HepG2 (cell line): ENCODE measurements around the gene SOX21. TPM values are rescaled to one million over a fixed set of nuclear protein-coding genes. Genes with fewer than 3 reads are reported as not detected.

Experiments
- ATAC-seq: fragments of 200-7000 bp; cut with Tn5 transposase; 3 replicates; pipeline ENCODE4 v1.9.1; 2020; ENCODE audit warnings: mild to moderate bottlenecking, moderate library complexity
- BruUV-seq: library from RNA; stranded (reverse); fragments of 400-500 nt; replicated peaks from 2 replicates; lab custom pipeline; 2021; lab: Mats Ljungman, UMichigan
- CTCF ChIA-PET: fragments of 300-600 bp; formaldehyde crosslinking; extraction: SDS; loops from one replicate; lab custom pipeline; 2021; ENCODE audit warnings: low total read pairs, inconsistent platforms, low intra/inter-chr PET ratio; lab: Yijun Ruan, JAX
- POLR2A ChIA-PET: fragments of 350-600 bp; sonication (Branson Sonifier 250); formaldehyde crosslinking; loops from one replicate; lab custom pipeline; 2020; ENCODE audit warnings: antibody characterized with exemption, inconsistent platforms; lab: Yijun Ruan, JAX
- DNase-seq: peaks from one replicate; pipeline ENCODE4 v3.0.0-alpha.2; 2015; ENCODE audit warnings: low spot score
- FAIRE-seq: peaks from 3 replicates; lab custom pipeline; 2011; peaks lifted over from hg19 to GRCh38; lab: Jason Lieb, UNC
- H2AFZ ChIP-seq: one replicate; pipeline ENCODE4 v1.6.1; 2011; ENCODE audit warnings: low read length, inconsistent platforms
- H3K27ac ChIP-seq: fragments of 300-600 bp; 3 replicates; pipeline ENCODE4 v1.8.0; 2011; ENCODE audit warnings: mixed run types, mild to moderate bottlenecking, mixed read lengths, low read length, inconsistent platforms; ENCODE audit not compliant: insufficient read depth; ENCODE audit errors: extremely low read length
- H3K27me3 ChIP-seq, 2 experiments: fragments of 200-600 bp in 1 of 2; 2 replicates in 1 of 2; 3 replicates in 1 of 2; pipeline versions ENCODE4 v1.6.0 to v1.8.0; 2011; ENCODE audit warnings: low read length in 2 of 2, mild to moderate bottlenecking in 2 of 2, moderate library complexity in 2 of 2, inconsistent platforms in 1 of 2; ENCODE audit not compliant: insufficient read depth in 2 of 2, control insufficient read depth in 1 of 2
- H3K36me3 ChIP-seq, 2 experiments: fragments of 200-600 bp in 1 of 2; replicated peaks in 1 of 2; 2 replicates in 1 of 2; 3 replicates in 1 of 2; pipeline versions ENCODE4 v1.5.1 to v1.8.0; 2011; ENCODE audit warnings: low read length in 2 of 2, inconsistent platforms in 1 of 2; ENCODE audit not compliant: insufficient read depth in 2 of 2, control insufficient read depth in 1 of 2
- H3K4me1 ChIP-seq: 2 replicates; pipeline ENCODE4 v1.5.1; 2012; ENCODE audit warnings: low read length, inconsistent platforms; ENCODE audit not compliant: insufficient read depth
- H3K4me2 ChIP-seq: 2 replicates; pipeline ENCODE4 v1.6.0; 2011; ENCODE audit warnings: low read depth, low read length, inconsistent platforms
- H3K4me3 ChIP-seq, 3 experiments: fragments of 200-600 bp in 1 of 3; sonication (generic), shearing (Covaris generic) in 1 of 3; replicated peaks in 1 of 3; 2 replicates each; pipeline ENCODE4 v1.5.1; 2011 to 2016; ENCODE audit warnings: low read length in 3 of 3, inconsistent platforms in 2 of 3, low read depth in 2 of 3, mild to moderate bottlenecking in 2 of 3, control low read depth in 1 of 3, mixed read lengths in 1 of 3; ENCODE audit not compliant: insufficient read depth in 1 of 3
- H3K79me2 ChIP-seq: one replicate; pipeline ENCODE4 v1.6.1; 2011; ENCODE audit warnings: low read length, inconsistent platforms; ENCODE audit not compliant: insufficient read depth
- H3K9ac ChIP-seq: 2 replicates; pipeline ENCODE4 v1.6.0; 2011; ENCODE audit warnings: mild to moderate bottlenecking, low read depth, low read length, inconsistent platforms; ENCODE audit not compliant: insufficient read depth
- H3K9me3 ChIP-seq: 2 replicates; pipeline ENCODE4 v1.5.1; 2012; ENCODE audit warnings: mild to moderate bottlenecking, low read length
- H4K20me1 ChIP-seq: 2 replicates; pipeline ENCODE4 v1.6.0; 2011; ENCODE audit warnings: inconsistent platforms, mild to moderate bottlenecking, low read length, moderate library complexity; ENCODE audit not compliant: insufficient read depth
- FOXA1 ChIP-seq, 2 experiments: fragments of 450-650 bp in 1 of 2; sonication (generic) in 1 of 2; formaldehyde crosslinking in 1 of 2; IDR thresholded peaks; 2 replicates each; pipeline versions ENCODE4 v1.4.0 to v1.6.1; 2016 to 2020; ENCODE audit warnings: missing genetic modification reagents in 1 of 2
- WGBS: methylation state at CpG from one replicate; pipeline ENCODE4 v1.1.6; 2017; ENCODE audit warnings: low lambda C conversion rate; 5-methylcytosine and 5-hydroxymethylcytosine counted together
- in situ Hi-C: cut with HindIII; loops from 2 replicates; pipeline ENCODE4 v1.10.0; 2017; ENCODE audit warnings: low pct_unique_long_range_greater_than_20kb; ENCODE audit not compliant: extremely low pct_ligation_motif_present
- intact Hi-C: fragments of 100-400 bp; cut with micrococcal nuclease; formaldehyde crosslinking; loops from one replicate; pipeline ENCODE4 v1.10.0; 2022; ENCODE audit not compliant: unreplicated experiment
- polyA plus RNA-seq, 8 experiments: library from polyadenylated mRNA; depleted of rRNA in 3 of 8; stranded (reverse) in 7 of 8; unstranded in 1 of 8; fragments of >200 nt; fragmentation: Illumina TruSeq in 4 of 8; extraction: Trizol in 4 of 8; gene quantifications; 2 replicates each; pipeline versions ENCODE4 v1.2.1 to v1.2.3, GENCODE V29; 2011 to 2016; ENCODE audit warnings: low read depth in 4 of 8, missing spikeins in 1 of 8, mixed read lengths in 1 of 8; ENCODE audit not compliant: insufficient read depth in 1 of 8
- total RNA-seq, 5 experiments: library from RNA; depleted of rRNA; stranded (reverse); fragments of >200 nt; fragmentation: Illumina TruSeq; extraction: Trizol; gene quantifications; 2 replicates each; pipeline ENCODE4 v1.2.3, GENCODE V29; 2016; ENCODE audit warnings: low read depth in 1 of 5
- TF ChIP-seq, protein P1 (sequence below), 2 experiments: fragments of 450-650 bp in 1 of 2; sonication (generic) in 1 of 2; formaldehyde crosslinking; IDR thresholded peaks; 2 replicates each; pipeline versions ENCODE4 v1.5.0 to v1.8.0; 2020 to 2022; ENCODE audit warnings: mild to moderate bottlenecking in 1 of 2, missing genetic modification reagents in 1 of 2
- TF ChIP-seq, protein P2 (sequence below): sonication (generic); formaldehyde crosslinking; IDR thresholded peaks from 2 replicates; pipeline ENCODE4 v1.4.0; 2020; ENCODE audit warnings: missing genetic modification reagents, borderline replicate concordance
- TF ChIP-seq, protein P3 (sequence below), 2 experiments: sonication (generic) in 1 of 2; formaldehyde crosslinking in 1 of 2; IDR thresholded peaks; 2 replicates each; pipeline versions ENCODE4 v1.6.1 to v1.9.0; 2014 to 2022; ENCODE audit warnings: antibody characterized with exemption in 1 of 2, borderline replicate concordance in 1 of 2, inconsistent platforms in 1 of 2, low read depth in 1 of 2, missing genetic modification reagents in 1 of 2

The SOX21 gene
- total and polyA plus RNA-seq, 2 of the 13 experiments (the other 11 are each of a cell fraction or from before 2014, with no cell fraction given): not detected

DNA sequence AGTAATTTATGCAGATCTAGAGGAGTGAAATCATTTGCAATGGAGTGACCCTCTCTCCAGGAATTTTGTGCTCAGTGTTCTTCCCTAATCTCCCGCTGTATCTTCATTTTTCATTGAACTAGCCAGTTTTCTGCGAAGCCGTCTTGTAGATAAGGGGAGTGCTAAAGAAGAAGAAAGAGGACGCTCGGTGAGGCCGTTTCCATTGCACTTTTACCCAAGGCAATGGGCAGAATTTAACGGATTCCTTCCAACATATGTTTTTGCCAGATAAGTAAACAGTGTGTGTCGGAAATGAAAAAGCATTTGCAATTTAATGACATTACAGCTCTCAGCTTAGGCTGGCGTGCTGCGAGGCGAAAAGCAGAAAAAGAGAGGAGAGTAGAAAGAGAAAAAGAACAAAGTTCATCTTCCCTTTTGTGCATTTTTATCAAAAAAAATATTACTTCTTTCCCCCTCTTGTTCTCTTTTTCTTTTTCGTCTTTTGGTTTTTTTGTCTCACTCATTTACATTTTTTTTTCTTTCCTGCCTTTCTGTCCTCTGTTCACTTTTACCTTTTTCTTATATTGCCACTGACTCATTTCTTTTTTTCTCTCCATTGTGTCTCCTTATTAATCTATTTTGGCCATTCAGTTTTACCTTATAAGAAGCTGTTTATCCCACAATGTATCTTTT is 49.9 kb downstream of the SOX21 start:
- POLR2A ChIA-PET: no interaction called here
- Histone ChIP-seq H3K9ac (no peak overlapping the region), H3K36me3 (no peaks in the 10 kb centered on the region)
- no peak for FAIRE-seq
- TF ChIP-seq FOXA1 (IDR thresholded peaks at IDR 0.05) (no peak), FOXA1 (CRISPR knock-in tag; IDR thresholded peaks at IDR 0.05) (no peak)
- TF ChIP-seq, protein P1, sequence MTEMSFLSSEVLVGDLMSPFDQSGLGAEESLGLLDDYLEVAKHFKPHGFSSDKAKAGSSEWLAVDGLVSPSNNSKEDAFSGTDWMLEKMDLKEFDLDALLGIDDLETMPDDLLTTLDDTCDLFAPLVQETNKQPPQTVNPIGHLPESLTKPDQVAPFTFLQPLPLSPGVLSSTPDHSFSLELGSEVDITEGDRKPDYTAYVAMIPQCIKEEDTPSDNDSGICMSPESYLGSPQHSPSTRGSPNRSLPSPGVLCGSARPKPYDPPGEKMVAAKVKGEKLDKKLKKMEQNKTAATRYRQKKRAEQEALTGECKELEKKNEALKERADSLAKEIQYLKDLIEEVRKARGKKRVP (CRISPR knock-in tag; IDR thresholded peaks at IDR 0.05): no peak
- TF ChIP-seq, all 625 proteins: peak for 0
- no peaks in the 10 kb centered on the region for H3K4me1 ChIP-seq
- DNase-seq (no peak), ATAC-seq (no peak)
- CTCF ChIA-PET: no interaction called here
- no peaks in the 10 kb centered on the region for H3K79me2 ChIP-seq
- H3K4me3 ChIP-seq: no peak overlapping the region
- intact Hi-C loops (no loop called here), in situ Hi-C loops (loop anchor here (25.0 kb wide), 1 partner anchor 750 kb away; no protein-coding TSS in a partner anchor)
- peaks cover 0 to 36% of the 10 kb centered on the region in 2 experiments; a peak in 4 of 5 replicates for H3K27me3 ChIP-seq
- BruUV-seq: no TSS peak
- 33% methylated on average over 12 of the region's 12 CpGs for WGBS
- H3K27ac ChIP-seq: no peak overlapping the region
- H4K20me1 ChIP-seq: no peaks in the 10 kb centered on the region
- no peaks in the 10 kb centered on the region for H3K9me3 ChIP-seq
- no peak overlapping the region for H2AFZ ChIP-seq
- no peak overlapping the region for H3K4me2 ChIP-seq

DNA sequence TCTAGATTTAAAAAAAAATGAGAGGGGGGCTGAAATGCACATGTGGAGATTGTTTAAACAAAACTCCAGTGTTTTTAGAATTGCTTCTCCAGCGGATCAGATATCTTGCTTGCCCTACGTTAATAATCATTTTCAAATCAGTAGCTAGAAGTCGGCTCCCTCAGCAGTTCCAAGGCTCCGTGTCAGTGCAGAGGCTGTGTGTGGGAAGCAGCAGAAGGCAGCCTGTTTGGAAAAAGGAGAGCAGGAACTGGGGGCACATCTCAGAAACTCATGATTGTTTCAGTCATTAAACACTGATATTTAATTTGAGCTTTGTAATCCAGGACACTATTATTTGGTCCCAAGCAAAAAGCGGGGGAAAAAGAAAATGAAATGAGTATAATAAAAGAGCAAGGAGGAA is 50.9 kb downstream of the SOX21 start:
- no peaks in the 10 kb centered on the region for H3K79me2 ChIP-seq
- in situ Hi-C loops (loop anchor here (25.0 kb wide), 1 partner anchor 751 kb away; no protein-coding TSS in a partner anchor), intact Hi-C loops (no loop called here)
- H3K27ac ChIP-seq: no peak overlapping the region
- BruUV-seq: no TSS peak
- H4K20me1 ChIP-seq: no peaks in the 10 kb centered on the region
- ATAC-seq (no peak), FAIRE-seq (no peak), DNase-seq (no peak)
- CTCF ChIA-PET: no interaction called here
- no peak overlapping the region for H3K4me2 ChIP-seq
- no peak overlapping the region for H2AFZ ChIP-seq
- no peaks in the 10 kb centered on the region for H3K36me3 ChIP-seq
- peaks cover 0 to 30% of the 10 kb centered on the region in 2 experiments; a peak in 4 of 5 replicates for H3K27me3 ChIP-seq
- no peak overlapping the region for H3K9ac ChIP-seq
- no peaks in the 10 kb centered on the region for H3K9me3 ChIP-seq
- WGBS: 14% methylated on average over 5 of the region's 5 CpGs
- POLR2A ChIA-PET: no interaction called here
- H3K4me1 ChIP-seq: no peaks in the 10 kb centered on the region
- H3K4me3 ChIP-seq: no peak overlapping the region
- TF ChIP-seq, protein P2, sequence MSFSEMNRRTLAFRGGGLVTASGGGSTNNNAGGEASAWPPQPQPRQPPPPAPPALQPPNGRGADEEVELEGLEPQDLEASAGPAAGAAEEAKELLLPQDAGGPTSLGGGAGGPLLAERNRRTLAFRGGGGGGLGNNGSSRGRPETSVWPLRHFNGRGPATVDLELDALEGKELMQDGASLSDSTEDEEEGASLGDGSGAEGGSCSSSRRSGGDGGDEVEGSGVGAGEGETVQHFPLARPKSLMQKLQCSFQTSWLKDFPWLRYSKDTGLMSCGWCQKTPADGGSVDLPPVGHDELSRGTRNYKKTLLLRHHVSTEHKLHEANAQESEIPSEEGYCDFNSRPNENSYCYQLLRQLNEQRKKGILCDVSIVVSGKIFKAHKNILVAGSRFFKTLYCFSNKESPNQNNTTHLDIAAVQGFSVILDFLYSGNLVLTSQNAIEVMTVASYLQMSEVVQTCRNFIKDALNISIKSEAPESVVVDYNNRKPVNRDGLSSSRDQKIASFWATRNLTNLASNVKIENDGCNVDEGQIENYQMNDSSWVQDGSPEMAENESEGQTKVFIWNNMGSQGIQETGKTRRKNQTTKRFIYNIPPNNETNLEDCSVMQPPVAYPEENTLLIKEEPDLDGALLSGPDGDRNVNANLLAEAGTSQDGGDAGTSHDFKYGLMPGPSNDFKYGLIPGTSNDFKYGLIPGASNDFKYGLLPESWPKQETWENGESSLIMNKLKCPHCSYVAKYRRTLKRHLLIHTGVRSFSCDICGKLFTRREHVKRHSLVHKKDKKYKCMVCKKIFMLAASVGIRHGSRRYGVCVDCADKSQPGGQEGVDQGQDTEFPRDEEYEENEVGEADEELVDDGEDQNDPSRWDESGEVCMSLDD: no peak
- TF ChIP-seq, protein P3, sequence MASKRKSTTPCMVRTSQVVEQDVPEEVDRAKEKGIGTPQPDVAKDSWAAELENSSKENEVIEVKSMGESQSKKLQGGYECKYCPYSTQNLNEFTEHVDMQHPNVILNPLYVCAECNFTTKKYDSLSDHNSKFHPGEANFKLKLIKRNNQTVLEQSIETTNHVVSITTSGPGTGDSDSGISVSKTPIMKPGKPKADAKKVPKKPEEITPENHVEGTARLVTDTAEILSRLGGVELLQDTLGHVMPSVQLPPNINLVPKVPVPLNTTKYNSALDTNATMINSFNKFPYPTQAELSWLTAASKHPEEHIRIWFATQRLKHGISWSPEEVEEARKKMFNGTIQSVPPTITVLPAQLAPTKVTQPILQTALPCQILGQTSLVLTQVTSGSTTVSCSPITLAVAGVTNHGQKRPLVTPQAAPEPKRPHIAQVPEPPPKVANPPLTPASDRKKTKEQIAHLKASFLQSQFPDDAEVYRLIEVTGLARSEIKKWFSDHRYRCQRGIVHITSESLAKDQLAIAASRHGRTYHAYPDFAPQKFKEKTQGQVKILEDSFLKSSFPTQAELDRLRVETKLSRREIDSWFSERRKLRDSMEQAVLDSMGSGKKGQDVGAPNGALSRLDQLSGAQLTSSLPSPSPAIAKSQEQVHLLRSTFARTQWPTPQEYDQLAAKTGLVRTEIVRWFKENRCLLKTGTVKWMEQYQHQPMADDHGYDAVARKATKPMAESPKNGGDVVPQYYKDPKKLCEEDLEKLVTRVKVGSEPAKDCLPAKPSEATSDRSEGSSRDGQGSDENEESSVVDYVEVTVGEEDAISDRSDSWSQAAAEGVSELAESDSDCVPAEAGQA (IDR thresholded peaks at IDR 0.05; ENCODE audit: low read depth): no peak
- TF ChIP-seq, protein P3 (CRISPR knock-in tag; IDR thresholded peaks at IDR 0.05; ENCODE audit: borderline replicate concordance): no peak
